ENCODE measurements around the gene APOBEC3F. TPM values are rescaled to one million over a fixed set of nuclear protein-coding genes. Genes with fewer than 3 reads are reported as not detected.

Gene APOBEC3F
- total RNA-seq, 1 donor from 2014 or later: 4.8 TPM

- Histone ChIP-seq H3K4me1 (peaks cover 17% of the 10 kb centered on the region), H3K36me3 (no peaks in the 10 kb centered on the region), H3K4me3 (no peak overlapping the region), H3K27me3 (ENCODE audit: low read depth) (peaks cover 4% of the 10 kb centered on the region), H3K9me3 (replicated peaks) (no peaks in the 10 kb centered on the region), H3K27ac (replicated peaks) (no peak overlapping the region)
- intact Hi-C loops (cut with micrococcal nuclease): no loop called here
- TF ChIP-seq CTCF (IDR thresholded peaks at IDR 0.05; ENCODE audit: borderline replicate concordance): no peak
- DNase-seq: no peak
Measured at GRCh38 chr22:39101226-39101625, 60.6 kb downstream of the APOBEC3F start.

GRCh38 chr22:39103431-39103830 is 62.8 kb downstream of the APOBEC3F start:
- DNase-seq: no peak
- Histone ChIP-seq H3K27ac (replicated peaks) (no peak overlapping the region), H3K27me3 (ENCODE audit: low read depth) (peaks cover 4% of the 10 kb centered on the region), H3K4me1 (no peaks in the 10 kb centered on the region), H3K9me3 (replicated peaks) (no peaks in the 10 kb centered on the region), H3K36me3 (no peaks in the 10 kb centered on the region), H3K4me3 (no peak overlapping the region)
- intact Hi-C loops (cut with micrococcal nuclease): no loop called here
- TF ChIP-seq CTCF (IDR thresholded peaks at IDR 0.05; ENCODE audit: borderline replicate concordance): no peak

Other genes with a start within 250 kb of the APOBEC3F start
- gene DNAL4, start 246.7 kb upstream of the APOBEC3F start, total RNA-seq: 10.0 TPM
- gene NPTXR, start 196.8 kb upstream of the APOBEC3F start, total RNA-seq: 23.3 TPM
- 32.9 TPM for gene CBX6, start 168.6 kb upstream of the APOBEC3F start, total RNA-seq
- 0.41 TPM for gene APOBEC3A, start 83.3 kb upstream of the APOBEC3F start, total RNA-seq
- 0.52 TPM for gene APOBEC3B, start 58.5 kb upstream of the APOBEC3F start, total RNA-seq
- 25.1 TPM for gene APOBEC3C, start 26.6 kb upstream of the APOBEC3F start, total RNA-seq
- gene APOBEC3D, start 19.7 kb upstream of the APOBEC3F start, total RNA-seq: 0.96 TPM
- 4.2 TPM for gene APOBEC3G, start 36.4 kb downstream of the APOBEC3F start, total RNA-seq
- gene APOBEC3H, start 56.4 kb downstream of the APOBEC3F start, total RNA-seq: 0.41 TPM
- gene CBX7, start 111.8 kb downstream of the APOBEC3F start, total RNA-seq: 85.4 TPM
- 17.2 TPM for gene PDGFB, start 204.1 kb downstream of the APOBEC3F start, total RNA-seq